ENCODE data around the gene NRF1.
"Not testable (repeated sequence)": the region's sequence is repeated elsewhere in the genome, so short reads cannot be mapped to it uniquely, and the experiment has no call there.

NRF1 gene

DNA sequence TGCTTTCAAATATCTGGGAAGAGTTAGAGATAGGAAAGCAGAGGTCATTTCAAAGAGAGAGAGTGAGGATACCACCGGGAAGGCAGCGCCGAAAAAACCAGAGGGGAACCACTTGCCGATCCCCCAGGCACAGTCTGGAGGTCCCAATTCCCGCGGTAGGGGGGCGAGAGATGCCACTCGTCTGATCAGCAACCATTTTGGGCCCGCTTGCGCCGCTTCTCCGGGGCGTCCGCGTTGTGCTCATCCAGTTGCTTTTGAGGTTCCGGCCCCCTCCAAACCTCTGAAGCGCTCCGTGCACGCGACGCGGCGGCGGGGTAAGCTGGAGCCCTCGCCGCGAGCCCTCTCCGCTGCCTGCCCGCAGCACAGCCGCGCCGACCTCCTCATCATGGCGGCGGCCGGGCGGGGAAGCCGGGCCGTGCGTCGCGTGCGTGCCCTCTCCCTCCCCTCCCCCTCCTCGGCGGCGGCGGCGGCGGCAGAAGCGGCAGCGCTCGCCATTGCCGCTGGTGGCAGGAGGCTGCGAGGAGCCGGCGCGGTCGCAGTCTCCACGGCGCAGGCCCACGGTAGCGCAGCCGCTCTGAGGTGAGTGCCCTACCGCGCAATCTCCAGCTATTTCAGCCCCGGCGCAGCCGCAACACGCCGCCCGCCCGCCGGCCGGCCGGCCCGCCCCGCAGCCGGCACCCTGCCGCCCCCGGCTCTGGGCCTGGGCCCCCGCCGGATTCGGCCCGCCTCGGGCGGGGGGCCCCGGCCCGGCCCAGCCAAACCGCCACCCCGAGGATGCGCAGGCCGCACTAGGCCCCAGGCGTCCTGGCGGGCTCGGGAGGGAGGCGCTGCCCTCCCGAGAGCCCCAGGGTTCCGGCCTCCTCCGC lies at the start of gene NRF1:
NRF1 (plus strand) TSS at position 475 of the 866 bp plus-strand sequence. CDS start 45,632 bp downstream, outside the sequence.
- peak; percentile 97 for DNase-seq

DNA sequence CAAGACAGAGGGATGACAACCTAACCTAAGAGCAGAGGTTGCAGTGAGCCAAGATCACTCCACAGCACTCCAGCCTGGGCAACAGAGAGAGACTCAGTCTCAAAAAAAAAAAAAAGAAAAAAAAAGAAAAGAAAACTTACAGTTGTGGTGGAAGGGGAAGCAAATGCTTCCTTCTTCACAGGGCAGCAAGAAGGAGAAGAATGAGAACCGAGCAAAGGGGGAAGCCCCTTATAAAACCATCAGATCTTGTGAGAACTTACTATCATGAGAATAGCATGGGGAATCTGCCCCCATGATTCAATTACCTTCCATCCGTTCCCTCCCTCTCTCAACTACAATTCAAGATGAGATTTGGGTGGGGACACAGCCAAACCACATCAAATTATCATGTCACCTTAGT lies 45.2 kb upstream of the NRF1 start:
- not testable (repeated sequence) for DNase-seq

DNA sequence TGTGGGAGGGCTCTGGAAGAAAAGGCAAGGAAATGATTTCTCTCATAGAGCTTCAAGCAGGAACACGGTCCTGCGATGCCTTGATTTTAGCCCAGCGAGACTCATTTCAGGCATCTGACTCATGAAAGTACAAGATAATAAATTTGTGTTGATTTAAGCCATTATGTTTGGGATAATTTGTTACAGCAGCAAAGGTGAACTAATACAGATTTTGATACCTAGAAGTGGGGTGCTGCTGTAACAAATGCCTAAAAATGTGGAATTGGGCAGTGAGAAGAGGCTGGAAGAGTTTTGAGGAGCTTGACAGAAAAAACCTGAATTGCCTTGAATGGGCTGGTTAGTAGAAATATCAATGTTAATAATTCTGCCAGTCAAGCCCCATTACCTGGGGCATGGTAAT lies 44.1 kb upstream of the NRF1 start:
- DNase-seq = no peak

DNA sequence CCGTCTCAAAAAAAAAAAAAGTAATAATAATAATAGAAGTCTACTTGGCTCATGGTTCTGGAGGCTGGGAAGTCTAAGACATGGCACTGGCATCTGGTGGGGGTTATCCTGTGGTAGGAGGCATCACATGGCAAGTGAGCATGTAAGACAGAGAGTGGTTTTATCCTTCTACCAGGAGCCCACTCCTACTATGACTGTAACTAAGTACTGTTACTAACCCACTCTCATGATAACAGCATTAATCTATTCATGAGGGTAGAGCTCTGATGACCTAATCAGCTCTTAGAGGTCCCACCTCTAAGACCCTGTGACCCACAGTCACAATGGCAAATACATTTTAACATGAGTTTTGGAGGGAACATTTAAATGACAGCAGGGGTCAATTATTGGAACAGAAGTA lies 43.3 kb upstream of the NRF1 start:
- no peak for DNase-seq

DNA sequence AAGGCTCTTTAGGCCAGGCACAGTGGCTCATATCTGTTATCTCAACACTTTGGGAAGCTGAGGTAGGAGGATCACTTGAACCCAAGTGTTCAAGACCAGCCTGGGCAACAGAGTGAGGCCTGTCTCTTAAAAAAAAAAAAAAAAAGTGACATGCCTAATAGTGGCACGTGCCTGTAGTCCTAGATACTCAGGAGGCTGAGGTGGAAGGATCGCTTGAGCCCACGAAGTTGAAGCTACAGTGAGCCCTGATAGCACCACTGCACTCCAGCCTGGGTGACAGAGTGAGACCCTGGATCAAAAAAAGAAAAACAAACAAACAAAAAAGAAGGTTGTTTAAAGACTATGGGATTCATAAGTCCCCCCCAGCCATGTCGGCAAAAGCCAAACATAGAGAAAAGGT lies 42.2 kb upstream of the NRF1 start:
- no peak for DNase-seq

DNA sequence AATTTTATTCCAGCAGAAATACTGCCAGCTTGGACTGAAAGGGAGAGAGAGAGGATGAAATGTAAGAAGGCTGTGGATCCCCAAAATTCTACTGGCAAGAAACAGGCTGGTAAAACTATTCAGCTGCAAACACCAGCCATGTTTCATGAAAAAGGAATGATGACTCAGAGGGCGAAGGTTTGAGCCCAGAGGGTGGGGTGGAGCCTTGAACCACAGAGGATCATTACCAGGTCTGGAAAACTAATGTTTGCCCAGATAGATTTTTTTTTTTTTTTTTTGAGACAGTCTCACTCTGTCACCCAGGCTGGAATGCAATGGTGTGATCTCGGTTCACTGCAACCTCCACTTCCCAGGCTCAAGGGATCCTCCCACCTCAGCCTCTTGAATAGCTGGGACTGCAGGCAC lies 41.7 kb upstream of the NRF1 start:
- DNase-seq = no peak

DNA sequence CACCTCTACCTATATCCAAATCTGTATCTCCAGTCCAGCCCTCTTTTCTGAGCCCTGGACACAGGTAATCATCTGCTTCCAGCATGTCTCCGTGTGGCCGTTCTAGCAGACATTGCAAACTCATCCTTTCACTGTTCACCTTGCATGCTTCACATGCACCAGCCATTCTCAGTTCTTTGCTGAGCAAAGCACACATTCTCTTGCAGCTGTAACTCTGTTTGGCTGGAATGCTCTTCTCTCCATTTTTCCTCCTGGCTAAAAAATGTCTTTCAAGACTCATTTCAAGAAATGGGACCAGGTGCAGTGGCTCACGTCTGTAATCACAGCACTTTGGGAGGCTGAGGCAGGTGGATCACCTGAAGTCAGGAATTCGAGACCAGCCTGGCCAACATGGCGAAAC lies 40.3 kb upstream of the NRF1 start:
- DNase-seq = no peak

DNA sequence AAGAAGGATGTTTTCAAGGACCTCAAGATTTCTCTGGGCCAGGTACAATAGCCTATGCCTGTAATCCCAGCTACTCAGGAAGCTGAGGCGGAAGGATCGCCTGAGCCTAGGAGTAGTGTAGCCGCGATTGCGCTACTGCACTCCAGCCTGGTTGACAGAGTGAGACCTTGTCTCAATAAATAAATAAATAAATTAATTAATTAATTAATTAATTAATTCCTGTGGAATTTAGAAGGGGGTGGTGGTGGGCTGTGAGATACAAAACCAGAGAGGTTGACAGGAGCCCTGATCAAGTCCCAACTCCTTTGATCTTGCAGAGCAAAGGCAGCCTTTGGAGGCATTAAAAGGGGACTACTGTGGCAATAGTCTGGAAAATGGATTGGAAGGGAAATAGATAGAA lies 39.3 kb upstream of the NRF1 start:
- no peak for DNase-seq

DNA sequence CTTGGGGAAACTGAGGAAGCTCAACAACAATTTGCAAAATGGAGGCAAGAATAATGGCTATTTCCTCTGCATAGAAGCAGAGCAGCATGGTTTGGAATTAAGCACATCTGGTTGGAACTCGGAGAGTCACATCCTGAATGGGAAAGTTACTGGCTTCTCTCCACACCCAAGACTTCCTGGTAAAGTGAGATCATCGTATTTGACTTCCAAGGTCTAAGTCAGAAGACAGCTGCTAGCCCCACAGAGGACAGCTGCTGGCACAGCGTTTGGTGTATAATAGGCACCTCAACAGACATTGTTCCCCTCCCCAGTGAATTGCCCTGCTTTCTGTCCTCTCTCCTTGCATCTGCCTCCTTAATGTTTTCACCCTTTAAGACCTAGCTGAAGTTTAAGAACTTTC lies 37.0 kb upstream of the NRF1 start:
- no peak for DNase-seq

DNA sequence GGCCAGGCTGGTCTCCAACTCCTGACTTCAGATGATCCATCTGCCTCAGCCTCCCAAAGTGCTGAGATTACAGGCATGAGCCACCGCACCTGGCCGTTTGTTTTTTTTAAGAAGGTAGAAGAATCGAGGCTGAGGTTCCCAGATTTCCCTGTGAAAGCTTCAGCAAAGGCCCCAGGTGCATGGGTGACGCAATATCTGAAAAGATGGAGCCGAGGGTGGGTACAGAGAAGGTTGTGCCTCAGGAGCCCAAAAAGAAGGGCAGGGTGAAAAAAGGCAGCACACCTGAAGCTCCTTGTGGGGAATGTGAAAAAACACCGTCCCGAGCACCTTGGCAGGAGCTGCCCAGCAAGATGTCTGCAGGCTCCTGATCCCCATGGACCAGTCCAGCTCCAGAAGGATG lies 35.8 kb upstream of the NRF1 start:
- no peak for DNase-seq

DNA sequence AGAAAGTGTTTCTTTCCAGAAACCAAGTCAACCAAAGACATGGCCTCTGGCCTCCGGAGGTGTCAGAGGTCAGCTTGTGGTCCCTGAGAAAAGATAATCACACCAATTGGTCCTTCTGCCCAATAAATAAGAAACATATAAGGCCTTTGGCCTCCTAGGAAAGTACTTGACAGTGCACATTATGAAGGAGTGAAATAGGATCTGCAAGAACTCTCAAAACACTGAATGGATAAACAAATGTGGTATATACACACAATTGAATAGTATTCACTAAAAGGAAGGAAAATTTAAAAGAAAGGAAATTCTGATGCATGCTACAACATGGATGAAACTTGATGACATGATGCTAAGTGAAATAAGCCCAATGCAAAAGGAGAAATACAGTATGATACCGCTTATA lies 35.4 kb upstream of the NRF1 start:
- no peak for DNase-seq

DNA sequence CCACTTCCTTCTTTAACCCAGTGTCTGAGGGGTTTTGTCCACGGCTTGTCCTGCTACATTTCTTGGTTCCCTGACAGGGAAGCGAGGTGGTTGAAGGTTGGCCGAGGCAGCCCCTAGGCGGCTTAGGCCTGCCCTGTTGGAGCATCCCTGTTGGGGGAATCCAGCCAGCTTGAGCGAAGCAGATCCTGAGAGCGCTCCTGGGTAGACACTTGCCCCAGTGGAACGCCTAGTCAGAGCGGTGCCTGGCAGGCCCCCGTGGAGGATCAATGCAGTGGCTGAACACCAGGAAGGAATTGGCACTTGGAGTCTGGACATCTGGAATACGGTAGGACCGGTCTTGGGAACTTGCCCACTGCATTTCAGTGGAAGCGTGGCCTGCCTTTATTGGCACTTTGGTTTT lies 32.7 kb upstream of the NRF1 start:
- no peak for DNase-seq

DNA sequence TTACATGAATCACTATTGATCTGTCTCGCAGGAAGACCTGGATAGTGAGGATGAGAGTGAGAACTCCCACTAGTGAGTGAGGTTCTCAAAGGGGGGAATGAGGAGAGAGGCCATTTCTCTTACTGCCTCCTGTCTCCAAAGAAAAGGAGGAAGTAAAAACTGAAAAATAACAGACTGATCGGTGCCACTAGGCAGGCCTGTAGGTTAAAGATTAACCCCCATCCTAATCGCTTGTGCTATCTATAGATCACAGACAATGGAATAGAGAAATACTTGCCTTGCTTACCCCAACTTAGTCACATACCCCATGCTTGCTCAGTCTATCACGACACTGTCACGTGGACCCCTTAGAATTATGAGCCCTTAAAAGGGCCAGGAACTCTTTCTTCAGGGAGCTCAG lies 25.3 kb upstream of the NRF1 start:
- DNase-seq = not testable (repeated sequence)

DNA sequence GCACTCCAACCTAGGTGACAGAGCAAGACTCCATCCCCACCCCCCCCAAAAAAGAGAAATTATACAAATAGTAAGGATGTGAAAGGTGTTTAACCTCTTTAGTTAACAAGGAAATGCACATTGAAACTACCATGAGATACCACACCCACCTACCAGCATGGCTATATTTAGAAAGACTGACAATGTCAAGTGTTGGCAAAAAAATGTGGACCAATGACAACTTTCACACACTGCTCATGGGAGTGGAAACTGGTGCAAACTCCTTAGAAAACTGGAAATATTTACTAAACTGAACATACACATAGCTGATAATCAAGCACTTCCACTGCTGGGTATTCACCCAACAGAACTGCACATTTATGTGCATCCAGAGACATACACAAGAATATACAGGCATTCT lies 23.3 kb upstream of the NRF1 start:
- DNase-seq = no peak

DNA sequence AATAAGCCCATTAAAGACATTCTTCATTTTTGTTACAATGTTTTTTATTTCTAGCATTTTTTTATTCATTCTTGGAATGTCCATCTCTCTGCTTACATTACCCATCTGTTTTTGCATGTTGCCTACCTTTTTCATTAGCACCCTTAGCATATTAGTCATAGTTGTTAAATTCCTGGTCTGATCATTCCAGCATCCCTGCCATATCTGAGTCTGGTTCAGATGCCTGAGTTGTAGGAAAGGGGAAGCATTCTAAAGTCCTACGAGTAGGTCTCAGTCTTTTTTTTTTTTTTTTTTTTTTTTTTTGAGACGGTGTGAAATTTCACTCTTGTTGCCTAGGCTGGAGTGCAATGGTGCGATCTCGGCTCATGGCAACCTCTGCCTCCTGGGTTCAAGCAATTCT lies 19.7 kb upstream of the NRF1 start:
- DNase-seq = no peak

DNA sequence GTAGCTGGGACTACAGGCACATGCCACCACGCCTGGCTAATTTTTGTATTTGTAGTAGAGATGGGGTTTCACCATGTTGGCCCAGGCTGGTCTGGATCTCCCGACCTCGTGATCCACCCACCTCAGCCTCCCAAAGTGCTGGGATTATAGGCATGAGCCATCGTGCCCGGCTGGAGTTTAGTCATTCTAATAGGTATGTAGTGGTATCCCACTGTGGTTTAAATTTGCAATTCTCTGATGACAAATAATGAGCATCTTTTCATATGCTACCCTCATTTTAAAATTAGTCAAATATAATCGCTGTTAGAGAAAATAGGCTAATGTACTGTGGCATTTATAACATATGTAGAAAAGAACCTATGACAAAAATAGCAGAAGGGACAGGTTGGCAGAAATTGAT lies 15.1 kb upstream of the NRF1 start:
- not testable (repeated sequence) for DNase-seq

DNA sequence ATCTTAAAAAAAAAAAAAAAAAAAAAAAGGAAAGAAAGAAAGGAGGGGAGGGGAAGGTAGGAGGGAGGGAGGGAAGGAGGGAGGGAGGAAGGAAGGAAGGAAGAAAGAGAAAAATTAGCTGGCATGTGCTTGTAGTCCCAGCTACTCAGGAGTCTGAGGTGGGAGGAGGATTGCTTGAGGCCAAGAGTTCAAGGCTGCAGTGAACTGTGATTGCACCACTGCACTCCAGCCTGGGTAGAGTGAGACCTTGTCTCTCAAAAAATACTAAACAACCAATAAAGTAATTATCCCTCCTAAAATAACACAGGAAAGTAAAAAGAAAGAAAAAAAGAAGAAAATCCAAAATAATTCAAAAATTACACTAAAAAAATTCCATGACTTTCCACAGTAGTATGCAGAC lies 13.8 kb upstream of the NRF1 start:
- DNase-seq = no peak

DNA sequence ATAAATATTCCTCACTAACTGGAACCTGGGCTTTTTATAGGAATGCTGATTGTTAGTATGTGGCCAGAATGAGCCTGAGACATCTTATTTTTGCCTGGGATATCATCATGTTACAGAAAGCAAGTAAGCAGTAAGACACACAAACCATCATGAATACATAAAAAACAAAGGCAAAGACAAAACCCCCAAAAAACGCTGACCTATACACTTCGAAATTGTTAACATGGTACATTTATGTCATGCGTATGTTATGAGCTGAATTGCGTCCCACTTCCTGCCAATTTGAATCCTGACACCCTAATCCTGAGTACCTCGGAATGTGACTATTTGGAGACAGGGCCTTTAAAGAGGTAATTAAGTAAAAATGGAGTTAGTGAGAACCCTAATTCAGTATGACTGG lies 12.3 kb upstream of the NRF1 start:
- no peak for DNase-seq

DNA sequence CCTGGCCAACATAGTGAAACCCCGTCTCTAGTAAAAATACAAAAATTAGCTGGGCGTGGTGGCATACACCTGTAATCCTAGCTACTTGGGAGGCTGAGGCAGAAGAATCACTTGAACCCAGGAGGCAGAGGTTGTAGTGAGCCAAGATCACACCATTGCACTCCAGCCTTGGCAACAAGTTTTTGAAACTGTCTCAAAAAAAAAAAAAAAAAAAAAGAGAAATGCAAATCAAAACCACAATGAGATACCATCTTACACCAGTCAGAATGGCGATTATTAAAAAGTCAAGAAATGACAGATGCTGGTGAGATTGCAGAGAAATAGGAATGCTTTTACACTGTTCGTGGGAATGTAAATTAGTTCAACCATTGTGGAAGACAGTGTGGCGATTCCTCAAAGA lies 7.9 kb upstream of the NRF1 start:
- DNase-seq = not testable (repeated sequence)

DNA sequence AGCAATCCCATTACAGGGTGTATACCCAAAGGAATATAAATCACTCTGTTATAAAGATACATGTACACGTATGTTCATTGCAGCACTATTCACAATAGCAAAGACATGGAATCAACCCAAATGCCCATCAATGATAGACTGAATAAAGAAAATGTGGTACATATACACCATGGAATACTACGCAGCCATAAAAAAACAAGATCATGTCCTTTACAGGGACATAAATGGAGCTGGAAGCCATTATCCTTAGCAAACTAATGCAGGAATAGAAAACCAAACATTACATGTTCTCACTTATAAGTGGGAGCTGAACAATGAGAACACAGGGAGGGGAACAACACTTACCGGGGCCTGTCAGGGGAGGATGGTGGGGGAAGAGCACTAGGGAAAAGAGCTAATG lies 7.5 kb upstream of the NRF1 start:
- DNase-seq = not testable (repeated sequence)

DNA sequence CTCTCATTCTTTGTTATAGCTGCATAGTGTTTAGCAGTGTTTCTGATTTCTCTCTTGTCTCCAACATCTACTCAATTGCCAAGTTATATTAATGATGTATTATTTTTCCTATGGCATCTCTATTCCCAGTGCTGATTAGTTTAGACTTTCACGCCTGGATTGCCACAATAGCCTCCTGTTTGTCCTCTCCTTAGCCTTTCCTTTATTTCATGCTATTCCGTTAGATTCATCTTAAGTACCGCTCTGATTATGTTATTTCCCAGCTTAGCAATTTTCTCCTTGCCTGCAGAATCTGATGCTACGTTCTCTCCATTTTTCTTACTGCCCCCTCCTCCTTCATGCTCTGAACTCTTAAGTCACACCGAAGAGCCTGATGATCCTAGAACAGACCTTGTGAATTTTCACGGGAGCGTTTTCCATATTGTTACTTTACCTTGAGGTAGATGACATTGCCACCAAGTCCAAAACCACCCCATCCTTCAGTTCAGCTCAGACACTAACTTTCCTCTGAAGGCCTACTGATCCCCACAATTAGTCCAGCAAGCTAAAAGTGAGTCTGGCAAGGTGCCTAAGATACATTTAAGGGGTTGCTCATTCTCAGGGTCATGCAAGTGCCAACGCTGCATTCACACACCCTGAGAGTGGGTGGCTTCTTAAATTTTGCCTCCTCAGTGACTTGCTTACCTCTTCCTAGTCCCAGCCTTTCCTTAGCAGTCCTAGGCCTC lies 6.6 kb upstream of the NRF1 start:
- DNase-seq = no peak

DNA sequence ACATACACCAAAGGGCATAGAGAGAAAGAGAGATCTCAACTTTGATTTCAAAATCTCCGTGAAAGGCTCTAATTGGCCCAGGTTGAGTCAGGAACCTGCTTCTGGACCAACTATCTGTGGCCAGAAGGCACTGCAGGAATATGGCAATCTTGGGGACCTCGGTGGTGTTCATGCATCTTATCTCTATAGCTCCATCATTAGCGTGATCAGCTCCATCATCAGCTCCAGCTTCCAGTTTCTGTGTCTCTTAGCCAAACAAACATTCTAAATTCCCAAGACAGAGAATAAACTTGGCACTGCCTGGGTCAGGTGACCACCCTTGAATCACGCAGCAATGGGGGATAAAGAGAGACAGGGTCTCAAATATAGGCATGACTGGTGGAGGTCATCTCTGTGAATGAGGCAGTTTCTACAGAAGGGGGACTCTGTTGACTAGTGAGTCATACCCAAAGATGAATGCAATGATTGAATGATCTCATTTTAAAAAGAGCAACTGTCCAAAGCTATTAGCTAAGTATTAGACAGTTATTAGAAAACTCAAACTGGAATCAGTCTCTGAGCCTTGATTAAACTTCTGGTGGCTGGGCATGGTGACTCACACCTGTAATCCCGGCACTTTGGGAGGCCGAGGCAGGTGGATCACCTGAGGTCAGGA lies 5.4 kb upstream of the NRF1 start:
- DNase-seq = no peak

DNA sequence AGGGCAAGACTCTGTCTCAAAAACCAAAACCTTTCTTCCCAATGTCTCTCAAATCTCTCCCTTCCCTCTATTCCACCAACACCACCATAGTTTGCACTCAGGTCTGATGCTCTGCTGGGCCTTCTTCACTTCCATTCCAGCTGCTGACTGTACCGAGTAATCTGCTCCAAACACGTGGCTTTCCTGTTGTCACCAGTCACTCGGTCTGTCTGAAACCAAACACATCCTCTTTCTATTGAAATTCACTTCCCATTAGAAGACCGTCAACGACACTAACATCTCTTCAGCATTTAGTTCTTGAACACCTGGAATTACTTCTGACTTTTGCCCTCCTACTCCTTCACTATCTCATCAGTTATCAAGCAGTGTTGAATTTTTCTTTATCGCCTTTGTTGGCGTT lies 4.7 kb upstream of the NRF1 start:
- no peak for DNase-seq
